Stomach (tissue), 9 donors: ENCODE results near the gene SAMD14. TPM values are rescaled to one million over a fixed set of nuclear protein-coding genes. Genes with fewer than 3 reads are reported as not detected.

Experiments used
- DNase-seq, 2 donors: peaks; one replicate each; pipeline versions ENCODE4 v3.0.0 to v3.0.0-alpha.2; 2013 to 2019
- H3K27ac ChIP-seq, 5 donors: fragments of 200-600 bp in 4 of 5; sonication (generic) in 4 of 5; one replicate each; pipeline ENCODE4 v1.5.1; 2013 to 2019; ENCODE audit warnings: mild to moderate bottlenecking in 1 of 5, moderate library complexity in 1 of 5
- H3K27me3 ChIP-seq, 3 donors: fragments of 200-600 bp; sonication (generic); one replicate each; pipeline ENCODE4 v1.5.1; 2017 to 2019; ENCODE audit warnings: mixed run types in 1 of 3
- H3K36me3 ChIP-seq, 4 donors: fragments of 200-600 bp; sonication (generic); 1 replicate in 3 of 4; 2 replicates in 1 of 4; pipeline ENCODE4 v1.5.1; 2016 to 2019
- H3K4me1 ChIP-seq, 4 donors: fragments of 200-600 bp; sonication (generic); one replicate each; pipeline ENCODE4 v1.5.1; 2016 to 2019
- H3K4me3 ChIP-seq, 4 donors: fragments of 200-600 bp; sonication (generic) in 3 of 4; one replicate each; pipeline ENCODE4 v1.5.1; 2016 to 2019; ENCODE audit warnings: mild to moderate bottlenecking in 1 of 4
- H3K9me3 ChIP-seq, 4 donors: fragments of 200-600 bp; sonication (generic); one replicate each; pipeline ENCODE4 v1.5.1; 2016 to 2019
- EP300 ChIP-seq: sonication (generic); formaldehyde crosslinking; IDR thresholded peaks from one replicate; pipeline ENCODE4 v1.6.1; 2017; ENCODE audit warnings: antibody characterized with exemption
- POLR2A ChIP-seq, 4 donors: fragments of 450-650 bp; IDR thresholded peaks; one replicate each; pipeline ENCODE4 v1.6.1; 2016; ENCODE audit warnings: antibody characterized with exemption in 4 of 4, control low read depth in 2 of 4, mild to moderate bottlenecking in 1 of 4, moderate library complexity in 1 of 4
- POLR2AphosphoS5 ChIP-seq, 3 donors: sonication (generic); formaldehyde crosslinking; IDR thresholded peaks; one replicate each; pipeline ENCODE4 v1.6.1; 2016; ENCODE audit warnings: antibody characterized with exemption in 3 of 3
- WGBS, 5 donors: extraction: QIAGEN DNeasy Blood & Tissue Kit in 3 of 5; methylation state at CpG; one replicate each; pipeline versions ENCODE4 v1.1.5 to v1.1.7; 2013 to 2018; 5-methylcytosine and 5-hydroxymethylcytosine counted together
- intact Hi-C: fragments of 100-400 bp; cut with DNase I; formaldehyde crosslinking; loops from one replicate; pipeline ENCODE4 v1.15.1; 2023; ENCODE audit warnings: low total_unique reads
- polyA plus RNA-seq, 3 donors: library from polyadenylated mRNA; stranded (reverse); fragments of 200-250 nt; gene quantifications; one replicate each; pipeline ENCODE4 v1.2.3, GENCODE V29; 2013
- total RNA-seq, 5 donors: library from RNA; depleted of rRNA; stranded (reverse); fragments of >200 nt; gene quantifications; one replicate each; pipeline versions ENCODE4 v1.1.0 to v1.2.3, GENCODE V29; 2014 to 2016
- TF ChIP-seq, protein P1 (sequence below), 7 experiments: fragments of 450-650 bp in 4 of 7; fragments of 200-600 bp in 3 of 7; sonication (generic) in 3 of 7; IDR thresholded peaks; one replicate each; pipeline ENCODE4 v1.5.1; 2016 to 2019; ENCODE audit warnings: antibody characterized with exemption in 7 of 7, control low read depth in 2 of 7, mild to moderate bottlenecking in 1 of 7
- donor health status: healthy with polysubstance abuse.
- donor health status: Bipolar disorder and iron deficiency.
- donor health status: healthy.

The SAMD14 gene
- total and polyA plus RNA-seq, 8 donors: 1.3 to 87.0 (median 1.8) TPM; not detected in 2

- H3K4me3 ChIP-seq: no peak overlapping the region
- H3K9me3 ChIP-seq: no peaks in the 10 kb centered on the region
- intact Hi-C loops: loop anchor here (5.0 kb wide), 1 partner anchor 34 kb away; no protein-coding TSS in a partner anchor
- no peak for DNase-seq
- H3K36me3 ChIP-seq: peaks cover 29 to 84% (median 80%) of the 10 kb centered on the region in 4 donors
- WGBS, 5 donors: 86 to 95% (median 90%) methylated on average over 7 to 10 of the region's 10 CpGs
- H3K4me1 ChIP-seq: peaks cover 18 to 36% (median 24%) of the 10 kb centered on the region in 4 donors
- no peaks in the 10 kb centered on the region for H3K27me3 ChIP-seq
- no peak for TF ChIP-seq POLR2AphosphoS5 (IDR thresholded peaks at IDR 0.05)
- TF ChIP-seq POLR2A (IDR thresholded peaks at IDR 0.05): no peak
- TF ChIP-seq, protein P1, sequence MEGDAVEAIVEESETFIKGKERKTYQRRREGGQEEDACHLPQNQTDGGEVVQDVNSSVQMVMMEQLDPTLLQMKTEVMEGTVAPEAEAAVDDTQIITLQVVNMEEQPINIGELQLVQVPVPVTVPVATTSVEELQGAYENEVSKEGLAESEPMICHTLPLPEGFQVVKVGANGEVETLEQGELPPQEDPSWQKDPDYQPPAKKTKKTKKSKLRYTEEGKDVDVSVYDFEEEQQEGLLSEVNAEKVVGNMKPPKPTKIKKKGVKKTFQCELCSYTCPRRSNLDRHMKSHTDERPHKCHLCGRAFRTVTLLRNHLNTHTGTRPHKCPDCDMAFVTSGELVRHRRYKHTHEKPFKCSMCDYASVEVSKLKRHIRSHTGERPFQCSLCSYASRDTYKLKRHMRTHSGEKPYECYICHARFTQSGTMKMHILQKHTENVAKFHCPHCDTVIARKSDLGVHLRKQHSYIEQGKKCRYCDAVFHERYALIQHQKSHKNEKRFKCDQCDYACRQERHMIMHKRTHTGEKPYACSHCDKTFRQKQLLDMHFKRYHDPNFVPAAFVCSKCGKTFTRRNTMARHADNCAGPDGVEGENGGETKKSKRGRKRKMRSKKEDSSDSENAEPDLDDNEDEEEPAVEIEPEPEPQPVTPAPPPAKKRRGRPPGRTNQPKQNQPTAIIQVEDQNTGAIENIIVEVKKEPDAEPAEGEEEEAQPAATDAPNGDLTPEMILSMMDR (IDR thresholded peaks at IDR 0.05): no peak
- TF ChIP-seq EP300: no peak
- no peak overlapping the region for H3K27ac ChIP-seq
Observed at GRCh38 chr17:50107790-50108414, 22.1 kb downstream of the SAMD14 start.

DNA sequence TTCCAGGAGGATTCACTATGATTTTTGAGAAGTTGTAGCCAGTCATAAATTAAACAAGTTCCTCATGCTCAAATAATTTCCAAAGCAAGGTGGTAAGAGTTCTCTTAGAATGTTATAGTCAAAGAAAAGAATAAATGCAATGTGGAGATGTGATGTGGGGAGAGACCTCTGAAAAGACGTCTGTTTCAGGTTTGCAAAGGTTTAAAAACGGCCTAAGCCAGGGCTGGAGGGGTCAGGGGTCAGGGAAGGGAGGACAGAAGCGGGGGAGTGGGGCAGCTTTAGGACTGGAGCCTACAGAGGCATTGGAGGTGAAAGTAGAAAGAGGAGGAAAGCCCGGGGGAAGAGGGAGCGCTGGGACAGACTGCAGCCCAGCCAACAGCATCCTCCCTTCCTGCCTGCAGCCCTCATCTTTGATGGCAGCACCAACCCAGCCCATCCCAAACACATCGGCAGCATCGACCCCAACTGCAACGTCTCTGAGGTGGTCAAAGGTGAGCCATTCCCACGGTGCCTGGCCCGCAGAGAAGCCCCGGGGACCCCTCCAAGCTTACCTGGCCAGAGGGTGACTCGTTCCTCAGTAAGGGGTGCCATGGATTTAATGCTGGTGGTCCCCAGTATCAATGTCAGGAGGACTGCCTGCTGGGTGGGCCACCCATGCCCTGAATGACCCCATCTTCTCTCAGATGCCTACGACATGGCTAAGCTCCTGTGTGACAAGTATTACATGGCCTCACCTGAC is 23.4 kb downstream of the SAMD14 start:
- peaks cover 20 to 36% (median 25%) of the 10 kb centered on the region in 4 donors for H3K4me1 ChIP-seq
- H3K36me3 ChIP-seq: peaks cover 29 to 86% (median 81%) of the 10 kb centered on the region in 4 donors
- intact Hi-C loops: loop anchor here (5.0 kb wide), 1 partner anchor 36 kb away; no protein-coding TSS in a partner anchor
- H3K27me3 ChIP-seq: no peaks in the 10 kb centered on the region
- DNase-seq: no peak
- H3K27ac ChIP-seq: no peak overlapping the region
- TF ChIP-seq, protein P1 (IDR thresholded peaks at IDR 0.05): no peak
- TF ChIP-seq POLR2AphosphoS5 (IDR thresholded peaks at IDR 0.05) (no peak), EP300 (no peak), POLR2A (IDR thresholded peaks at IDR 0.05) (no peak)
- no peaks in the 10 kb centered on the region for H3K9me3 ChIP-seq
- no peak overlapping the region for H3K4me3 ChIP-seq
- 72 to 77% (median 75%) methylated on average over 13 of the region's 13 CpGs for WGBS, 5 donors

- no peak overlapping the region for H3K4me3 ChIP-seq
- DNase-seq: no peak
- 92 to 97% (median 95%) methylated on average over 21 of the region's 21 CpGs for WGBS, 5 donors
- no peak for TF ChIP-seq POLR2AphosphoS5 (IDR thresholded peaks at IDR 0.05)
- TF ChIP-seq EP300: no peak
- no peak for TF ChIP-seq POLR2A (IDR thresholded peaks at IDR 0.05)
- TF ChIP-seq, protein P1 (IDR thresholded peaks at IDR 0.05): no peak
- H3K36me3 ChIP-seq: peaks cover 29 to 86% (median 76%) of the 10 kb centered on the region in 4 donors
- no peak overlapping the region for H3K27ac ChIP-seq
- no peaks in the 10 kb centered on the region for H3K9me3 ChIP-seq
- intact Hi-C loops: loop anchor here (5.0 kb wide), 1 partner anchor 36 kb away; no protein-coding TSS in a partner anchor
- peaks cover 24 to 36% (median 28%) of the 10 kb centered on the region in 4 donors for H3K4me1 ChIP-seq
- H3K27me3 ChIP-seq: no peaks in the 10 kb centered on the region
Observed at GRCh38 chr17:50105811-50106210, 24.1 kb downstream of the SAMD14 start.

DNA sequence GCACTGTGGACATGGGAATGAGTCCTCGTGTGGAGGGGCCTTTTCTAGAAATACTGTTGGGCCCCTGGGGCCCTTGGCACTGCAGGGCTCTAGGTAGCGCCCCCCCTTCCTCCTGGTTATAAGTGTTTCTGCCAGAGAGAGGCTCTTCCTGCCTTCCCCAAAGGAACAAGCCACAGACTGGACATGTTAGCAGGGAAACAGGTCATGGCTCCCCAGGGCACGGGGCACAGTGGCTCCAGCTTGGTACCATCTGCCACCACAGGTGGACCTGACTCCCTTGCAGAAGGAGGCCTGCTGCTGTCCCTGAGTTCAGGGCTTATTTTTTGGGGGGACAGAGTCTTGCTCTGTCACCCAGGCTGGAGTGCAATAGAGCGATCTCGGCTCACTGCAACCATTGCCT is 26.0 kb downstream of the SAMD14 start:
- Histone ChIP-seq H3K4me1 (peaks cover 31 to 55% (median 43%) of the 10 kb centered on the region in 4 donors), H3K4me3 (no peak overlapping the region), H3K36me3 (peaks cover 28 to 85% (median 68%) of the 10 kb centered on the region in 4 donors), H3K27ac (peak overlapping the region in 1 of 5 donors; percentile 85), H3K27me3 (no peaks in the 10 kb centered on the region), H3K9me3 (no peaks in the 10 kb centered on the region)
- no peak for DNase-seq
- intact Hi-C loops: no loop called here
- 88 to 94% (median 90%) methylated on average over 5 of the region's 5 CpGs for WGBS, 5 donors
- TF ChIP-seq EP300 (no peak), POLR2A (IDR thresholded peaks at IDR 0.05) (no peak), POLR2AphosphoS5 (IDR thresholded peaks at IDR 0.05) (no peak)
- TF ChIP-seq, protein P1 (IDR thresholded peaks at IDR 0.05): no peak
